Measurements from ENCODE around the gene BRD9.

BRD9 gene

DNA sequence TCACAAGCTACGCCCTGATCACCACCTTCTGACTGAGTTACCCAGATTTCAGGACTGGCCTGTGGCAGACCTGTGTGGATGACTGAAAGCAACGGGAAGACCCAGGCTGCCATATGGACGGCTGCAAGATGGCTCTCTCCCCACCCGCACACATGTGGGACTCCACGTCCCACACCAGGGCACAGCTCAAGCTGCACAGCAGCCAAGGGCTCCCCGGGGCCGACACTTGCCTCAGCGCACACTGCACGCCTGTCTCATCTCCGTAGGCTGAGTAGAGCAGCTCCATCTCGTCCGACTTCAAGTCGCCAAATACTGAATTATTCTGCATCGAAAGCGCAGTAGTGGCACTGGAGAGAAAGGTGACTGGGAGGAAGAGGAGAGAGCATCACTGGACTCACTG lies 14.5 kb downstream of the BRD9 start:
- DNase-seq (ENCODE audit: low read depth in 2 of 2): no peak

GRCh38 chr5:876398-877365 lies 15.9 kb downstream of the BRD9 start:
- no peak for DNase-seq (ENCODE audit: low read depth in 2 of 2)

DNA sequence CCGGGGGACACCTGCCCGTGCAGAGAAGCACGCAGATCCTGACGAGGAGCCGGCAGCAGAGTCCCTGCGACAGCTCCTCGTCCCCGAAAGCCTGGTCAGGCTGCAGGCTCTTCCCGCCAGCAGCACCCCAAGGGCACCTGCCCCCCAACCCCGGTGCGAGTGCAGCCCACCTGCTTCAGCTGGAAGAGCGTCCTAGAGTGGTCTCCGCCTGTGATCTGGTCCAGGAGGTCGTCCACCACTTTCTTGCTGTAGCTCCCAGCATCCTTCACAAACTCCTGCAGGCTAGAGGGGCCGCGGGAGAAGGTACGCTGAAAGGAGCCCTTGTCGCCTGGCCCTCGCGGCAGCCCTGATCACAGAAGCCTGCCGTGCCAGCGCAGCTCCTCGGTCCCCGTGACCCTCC lies 16.7 kb downstream of the BRD9 start:
- no peak for DNase-seq (ENCODE audit: low read depth in 2 of 2)

- no peak for DNase-seq (ENCODE audit: low read depth in 2 of 2)
These were observed 19.3 kb downstream of the BRD9 start for GRCh38 chr5:873328-873727.

DNA sequence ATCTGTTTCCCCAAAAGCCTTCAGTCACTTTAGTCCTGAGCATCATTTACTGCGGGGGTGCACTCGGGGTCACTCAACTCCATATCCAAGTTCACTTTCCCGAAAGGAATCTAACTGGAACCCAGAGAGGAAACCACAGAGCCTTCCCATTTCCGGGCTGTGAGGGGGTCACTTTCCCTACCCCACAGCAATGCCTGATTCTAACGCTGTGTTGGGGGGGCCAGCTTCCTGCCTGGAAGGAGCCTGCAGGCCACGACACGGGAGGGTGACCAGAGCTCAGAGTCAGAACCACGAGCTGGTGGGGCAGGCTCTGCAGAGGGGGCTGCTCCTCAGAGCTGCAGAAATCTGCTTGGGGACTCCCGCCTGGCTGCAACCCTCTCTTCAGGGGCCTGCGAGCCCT lies 20.3 kb downstream of the BRD9 start:
- no peak for DNase-seq (ENCODE audit: low read depth in 2 of 2)

GRCh38 chr5:871596-872298 lies 20.9 kb downstream of the BRD9 start:
- no peak for DNase-seq (ENCODE audit: low read depth in 2 of 2)

GRCh38 chr5:870956-871355 lies 21.6 kb downstream of the BRD9 start:
- no peak for DNase-seq (ENCODE audit: low read depth in 2 of 2)

DNA sequence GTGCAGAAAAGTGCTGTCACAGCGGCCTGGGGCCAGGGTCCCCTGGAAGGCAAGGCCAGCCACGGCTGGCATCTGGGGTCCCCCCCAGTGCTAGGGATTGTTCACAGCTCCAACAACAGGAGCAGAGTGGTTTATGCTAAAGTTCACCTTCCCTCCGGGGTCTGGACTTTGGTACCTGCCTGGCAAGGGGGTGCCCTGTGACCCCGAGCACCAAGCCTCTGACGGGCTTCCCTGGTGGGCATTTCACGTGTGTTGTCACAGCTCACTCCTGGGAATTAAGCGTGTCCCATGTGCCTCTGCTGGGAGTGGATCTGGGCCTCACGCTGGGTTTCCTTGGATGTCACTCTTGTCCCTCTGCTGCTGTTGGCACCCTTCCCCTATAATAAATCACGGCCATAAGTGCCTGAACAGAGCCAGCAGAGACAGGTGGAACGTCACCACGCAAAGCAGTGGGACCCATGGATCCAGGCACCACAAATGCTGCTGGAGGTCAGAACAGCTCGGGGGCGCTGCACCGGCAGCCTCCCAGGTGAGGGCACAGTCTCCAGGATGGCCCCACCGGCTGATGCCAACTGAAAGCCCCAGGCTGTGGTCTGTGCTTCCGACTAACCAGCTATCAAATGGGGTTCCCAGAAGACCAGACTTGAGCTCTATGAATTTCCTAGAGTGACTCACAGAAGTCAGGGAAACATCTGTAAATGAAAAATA lies 24.0 kb downstream of the BRD9 start:
- no peak for DNase-seq (ENCODE audit: low read depth in 2 of 2)

- DNase-seq (ENCODE audit: low read depth in 2 of 2): no peak
These were observed 25.2 kb downstream of the BRD9 start for GRCh38 chr5:867300-867870.

DNA sequence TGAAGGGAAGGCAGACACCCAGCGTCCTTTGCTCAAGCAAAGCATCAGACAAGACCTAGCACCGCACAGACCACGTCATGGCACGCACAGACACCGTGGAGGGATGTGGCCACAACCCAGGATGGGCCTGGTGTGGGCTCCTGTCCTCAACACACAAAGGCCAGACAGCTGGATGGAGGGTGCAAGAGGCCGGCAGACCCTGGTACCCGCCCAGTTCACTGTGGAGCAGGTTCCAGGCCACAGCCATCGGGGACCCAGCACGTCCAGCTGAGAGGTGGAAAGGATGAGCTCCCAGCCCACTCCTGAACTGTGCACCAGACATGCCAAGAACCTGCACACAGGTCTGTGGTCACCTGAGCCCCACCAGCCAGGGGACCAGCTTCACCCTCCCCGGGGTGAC lies 26.8 kb downstream of the BRD9 start:
- DNase-seq (ENCODE audit: low read depth in 2 of 2): no peak

- DNase-seq (ENCODE audit: low read depth in 2 of 2): no peak
These were observed 27.5 kb downstream of the BRD9 start for GRCh38 chr5:865168-865521.

DNA sequence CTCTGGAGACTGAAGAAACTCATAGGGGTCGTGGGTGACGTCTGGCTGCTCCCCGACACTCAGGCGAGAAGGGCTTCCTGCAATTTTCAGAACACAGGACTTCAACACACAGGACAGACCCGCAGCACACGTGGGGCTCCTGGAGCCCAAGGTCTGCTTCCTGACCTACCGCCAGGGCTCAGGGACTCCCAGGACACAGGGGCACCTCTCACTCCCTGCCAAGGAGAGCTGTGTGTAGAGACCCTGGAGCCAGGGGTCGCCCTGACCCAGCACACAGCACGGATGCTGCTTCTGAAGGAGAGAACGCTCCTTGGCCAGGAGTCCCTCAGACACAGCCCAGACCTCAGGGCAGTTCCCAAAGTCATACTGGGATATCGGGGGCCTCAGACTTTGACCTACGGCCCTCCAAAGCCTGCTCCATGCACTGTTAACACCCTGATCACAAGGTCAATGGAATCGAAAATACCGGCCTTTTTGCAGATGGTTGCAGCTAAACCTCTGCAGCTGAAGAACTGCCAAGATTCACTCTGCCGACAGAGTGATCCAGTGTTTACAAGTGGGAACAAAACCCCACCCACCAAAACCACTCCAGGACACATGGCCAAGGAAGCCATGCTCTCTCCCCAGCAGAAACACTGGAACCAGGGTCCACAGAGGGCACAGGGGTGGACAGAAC lies 28.0 kb downstream of the BRD9 start:
- no peak for DNase-seq (ENCODE audit: low read depth in 2 of 2)

DNA sequence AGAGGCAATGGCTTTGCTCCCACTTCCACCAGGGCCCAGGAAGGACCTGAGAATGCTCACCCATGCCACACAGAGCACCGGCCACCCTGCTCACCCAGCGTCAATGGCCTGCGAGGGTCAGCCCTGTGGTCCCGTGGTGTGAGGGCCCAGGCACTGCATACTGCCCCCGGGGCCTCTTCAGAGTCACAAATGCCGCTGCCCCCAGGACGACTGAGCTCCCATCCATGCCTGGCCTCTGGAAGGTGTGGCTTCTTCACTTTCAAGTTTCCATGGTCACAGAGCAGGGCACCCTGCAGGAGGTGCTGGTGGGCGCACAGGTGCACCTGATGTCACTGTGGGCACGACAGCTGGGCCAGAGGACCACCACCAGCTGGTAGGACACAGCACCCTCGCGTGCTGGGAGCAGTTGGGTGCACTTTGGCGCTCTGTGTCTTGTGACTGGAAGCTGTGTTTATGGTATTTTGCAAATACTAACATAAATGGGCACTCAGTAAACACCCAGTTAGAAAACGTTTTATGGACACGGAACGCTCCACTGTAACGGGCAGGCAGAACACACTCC lies 29.3 kb downstream of the BRD9 start:
- DNase-seq (ENCODE audit: low read depth in 2 of 2): no peak

DNA sequence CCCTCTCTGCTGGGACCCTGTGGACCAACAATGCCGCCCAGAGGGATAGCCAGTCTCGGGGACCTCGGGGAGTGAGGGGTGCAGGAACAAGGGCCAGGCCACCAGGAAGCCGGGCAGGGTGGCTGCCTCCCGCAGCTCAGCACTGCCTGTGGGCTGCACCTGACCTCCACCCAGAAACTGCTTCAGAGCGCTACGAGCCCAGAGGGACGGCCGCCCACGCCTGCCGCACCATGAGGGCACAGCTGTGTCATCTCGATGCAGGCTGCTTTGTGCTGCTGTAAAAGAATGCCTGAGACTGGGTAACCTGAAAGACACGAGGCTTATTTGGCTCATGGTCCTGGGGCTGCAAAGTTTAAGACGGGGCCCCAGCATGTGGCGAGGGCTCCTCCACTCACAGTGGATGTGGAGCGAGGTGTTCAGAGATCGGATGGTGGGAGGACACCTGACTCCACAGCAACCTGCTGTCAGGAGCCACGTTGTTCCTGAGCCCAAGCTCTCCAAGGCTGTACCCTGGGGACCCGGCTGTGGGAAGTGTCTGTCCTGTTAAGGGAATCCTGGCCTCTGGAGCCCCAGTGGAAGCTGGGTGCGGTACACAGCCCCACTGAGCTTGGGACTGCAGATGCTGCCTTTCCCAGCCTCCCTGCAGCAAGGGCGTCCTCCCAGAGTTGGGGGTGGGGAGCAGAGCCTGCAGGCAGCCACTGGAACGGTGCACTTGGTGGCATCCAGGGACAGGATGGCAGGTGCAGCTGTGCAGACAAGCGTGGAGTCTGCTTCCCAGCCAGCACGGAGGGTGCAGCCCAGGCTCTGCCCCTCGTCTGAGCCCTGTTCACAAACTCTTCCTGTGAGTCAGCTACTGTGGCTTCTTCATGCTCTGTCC lies 30.0 kb downstream of the BRD9 start:
- DNase-seq (ENCODE audit: low read depth in 2 of 2): no peak

DNA sequence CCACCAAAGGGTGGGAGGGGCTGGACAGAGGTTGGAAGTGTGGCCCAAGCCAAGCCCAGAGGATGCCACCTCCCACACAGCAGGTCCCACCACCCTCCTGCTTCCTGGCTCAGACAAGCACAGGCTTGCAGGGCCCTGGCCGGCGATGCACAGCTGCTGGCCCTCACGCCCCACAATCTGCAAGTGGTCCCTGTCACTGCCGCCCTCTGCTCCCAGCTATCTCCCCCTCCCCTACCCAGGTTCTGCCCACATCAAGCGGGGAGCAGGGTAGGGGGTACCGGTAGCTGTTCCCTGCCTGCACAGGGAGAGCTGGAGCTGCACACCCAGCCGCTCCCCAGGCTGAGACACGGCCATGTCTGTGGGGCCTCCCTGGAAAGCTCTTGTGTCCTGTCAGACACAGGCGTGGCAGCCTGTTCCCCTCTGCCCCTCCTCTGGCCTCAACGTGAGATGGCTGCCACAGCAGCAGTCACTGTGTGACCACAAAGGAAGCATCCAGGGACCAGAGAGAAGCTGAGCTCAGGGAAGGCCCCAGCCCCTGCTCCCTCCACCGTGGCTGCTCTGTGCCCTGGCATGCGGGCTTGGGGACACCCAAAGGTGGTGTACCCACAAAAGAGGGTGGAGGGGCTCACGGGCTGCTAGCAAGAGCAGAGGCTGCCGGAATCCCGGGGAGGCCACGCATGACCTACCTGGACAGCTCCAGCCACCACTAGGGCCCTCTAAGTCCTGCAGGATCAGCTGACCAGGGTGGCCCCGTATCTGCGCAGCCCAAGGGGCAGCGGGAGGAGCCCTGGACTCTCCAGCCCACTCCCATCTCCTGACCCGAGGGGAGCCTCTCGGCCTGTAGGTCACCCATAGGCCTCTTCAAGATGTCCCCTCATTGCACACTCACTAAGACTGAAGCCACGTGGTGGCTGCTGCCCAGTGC lies 30.9 kb downstream of the BRD9 start:
- no peak for DNase-seq (ENCODE audit: low read depth in 2 of 2)

DNA sequence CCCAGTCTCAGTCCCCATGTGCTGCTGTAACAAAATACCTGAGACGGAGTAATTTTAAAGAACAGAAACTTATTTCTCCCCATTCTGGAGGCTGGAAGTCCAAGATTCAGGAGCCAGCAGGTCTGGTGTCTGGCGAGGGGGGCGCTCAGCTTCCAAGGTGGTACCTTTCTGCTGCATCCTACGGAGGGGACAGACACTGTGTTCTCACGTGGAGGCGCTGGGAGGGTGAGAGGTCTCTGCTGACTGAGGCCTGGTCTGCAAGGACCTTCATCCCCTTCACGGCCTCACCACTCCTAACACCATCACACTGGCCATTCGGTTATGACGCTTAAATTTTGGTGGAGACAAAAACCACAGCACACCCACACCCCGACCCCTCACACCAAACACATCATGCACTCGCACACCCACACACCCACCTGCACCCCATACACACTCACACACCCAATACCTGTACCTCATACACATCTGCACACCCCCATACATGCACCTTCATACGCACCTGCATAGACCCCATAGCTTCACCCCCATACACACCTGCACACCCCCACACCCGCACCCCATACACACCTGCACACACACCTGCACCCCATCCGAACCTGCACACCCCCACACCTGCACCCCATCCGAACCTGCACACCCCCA lies 32.0 kb downstream of the BRD9 start:
- DNase-seq (ENCODE audit: low read depth in 2 of 2): no peak

DNA sequence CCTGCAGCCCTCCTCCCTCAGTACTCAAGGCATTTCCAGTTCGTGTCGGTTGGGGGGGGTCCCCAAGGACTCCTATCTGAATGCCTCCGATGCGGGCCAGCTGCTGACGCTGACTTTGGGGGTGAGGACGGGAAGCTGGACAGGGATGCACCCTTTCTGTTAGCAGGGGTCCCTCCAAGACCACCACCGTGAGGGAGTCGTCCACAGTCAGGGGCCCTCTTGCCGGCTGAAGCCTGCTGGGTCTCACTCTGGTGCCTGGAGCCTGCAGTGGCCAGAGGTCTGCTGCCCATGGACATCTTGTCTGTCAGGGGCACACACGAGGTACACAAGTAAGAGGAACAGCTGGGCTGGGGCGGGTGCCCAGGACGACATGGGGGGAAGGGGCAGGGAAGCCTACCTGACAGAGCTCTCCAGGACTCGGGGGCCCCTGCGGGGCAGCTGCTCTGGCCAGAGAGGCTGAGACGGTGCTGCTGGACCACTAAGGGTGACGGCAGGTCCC lies 32.8 kb downstream of the BRD9 start:
- no peak for DNase-seq (ENCODE audit: low read depth in 2 of 2)

DNA sequence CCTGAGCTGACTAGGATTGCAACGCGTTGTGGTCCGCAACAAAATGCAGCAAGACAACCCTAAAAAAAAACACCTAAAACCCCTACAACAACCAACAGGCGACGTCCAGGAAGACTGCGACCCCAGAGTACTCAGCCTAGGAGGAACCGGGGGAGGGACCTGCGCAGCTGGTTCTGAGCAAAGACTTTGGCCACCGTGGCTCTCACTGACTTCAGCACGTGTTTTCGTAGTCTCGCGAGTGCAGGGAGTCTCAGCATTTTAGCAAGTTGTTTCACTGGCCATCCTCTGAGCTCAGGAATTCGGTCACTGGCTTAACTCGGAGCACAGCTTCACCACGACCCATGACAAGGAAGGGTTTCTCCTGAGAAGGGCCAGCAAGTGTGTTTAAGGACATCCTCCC lies 33.2 kb downstream of the BRD9 start:
- DNase-seq (ENCODE audit: low read depth in 2 of 2): no peak

DNA sequence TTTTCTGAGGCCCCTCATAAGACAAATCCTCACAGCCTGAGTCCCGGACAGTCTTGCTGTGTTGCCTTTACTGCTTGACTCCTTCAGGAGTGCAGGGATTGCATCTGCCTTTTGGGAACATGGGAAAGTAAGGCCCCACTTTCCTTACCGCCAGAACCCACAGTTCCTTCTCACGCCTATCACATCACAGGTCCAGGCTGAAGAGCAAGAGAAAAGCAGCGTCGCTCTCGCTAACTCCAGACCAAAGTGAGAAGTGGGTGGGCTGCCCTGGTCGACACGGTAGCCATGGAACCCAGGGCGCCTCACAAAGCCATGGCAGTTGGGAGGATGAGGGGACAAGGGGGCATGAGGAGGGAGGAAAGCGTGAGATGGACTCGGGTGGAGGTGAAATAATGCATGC lies 33.9 kb downstream of the BRD9 start:
- no peak for DNase-seq (ENCODE audit: low read depth in 2 of 2)
